ENCODE measurements around the gene MOK. TPM values are rescaled to one million over a fixed set of nuclear protein-coding genes. Genes with fewer than 3 reads are reported as not detected.

MOK gene
- polyA plus RNA-seq, 2 donors = 7.2 to 8.3 TPM

DNA sequence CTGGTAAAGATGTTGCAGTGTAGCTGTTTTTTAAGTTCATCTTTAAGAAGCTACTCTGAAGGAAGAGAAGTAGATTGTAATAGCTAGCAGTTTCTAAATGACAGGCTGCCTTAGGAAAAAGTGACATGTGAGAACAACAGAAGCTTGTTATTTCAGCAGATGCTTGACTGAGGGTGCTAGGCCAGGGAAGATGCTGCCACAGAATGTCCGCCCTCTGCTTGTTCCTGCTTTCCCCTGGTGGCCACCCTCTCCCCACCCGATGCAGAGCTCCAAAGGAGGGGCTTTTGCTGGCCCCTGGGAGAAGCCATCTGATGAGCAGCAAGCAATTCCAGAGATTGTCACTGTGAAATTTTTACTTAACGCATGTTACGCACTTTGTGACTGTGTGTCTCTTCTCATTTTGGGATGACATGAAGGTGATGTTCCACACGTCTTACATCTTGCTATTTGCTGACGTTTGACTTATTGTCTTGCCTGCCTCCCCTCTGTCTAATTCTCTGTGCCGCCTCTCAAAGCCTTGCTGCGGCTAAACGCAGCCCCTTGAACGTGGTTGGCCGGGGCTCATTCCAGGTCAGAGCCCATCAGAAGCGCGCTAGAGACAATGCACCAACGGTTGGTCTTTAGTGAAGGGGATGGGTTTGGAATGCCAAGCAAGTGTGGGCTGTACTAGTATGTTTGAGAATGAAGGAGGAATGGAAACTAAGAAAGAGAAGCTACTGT is 120.5 kb downstream of the MOK start:
- H3K27ac ChIP-seq (ENCODE audit: low read depth in 2 of 2, low read length in 1 of 2) = no peak overlapping the region
- peaks cover 0 to 11% of the 10 kb centered on the region in 2 donors for H3K4me1 ChIP-seq (ENCODE audit: control insufficient read depth in 2 of 2, insufficient read depth in 2 of 2, low read length in 1 of 2)
- H3K36me3 ChIP-seq (ENCODE audit: control insufficient read depth in 2 of 2, insufficient read depth in 2 of 2, low read length in 1 of 2) = no peaks in the 10 kb centered on the region
- H3K9me3 ChIP-seq (ENCODE audit: control insufficient read depth in 2 of 2, insufficient read depth in 1 of 2, low read depth in 1 of 2, low read length in 1 of 2) = no peaks in the 10 kb centered on the region
- H3K4me3 ChIP-seq (ENCODE audit: low read depth in 1 of 2, low read length in 2 of 2) = no peak overlapping the region
- WGBS, 2 donors = 87 to 90% methylated on average over 14 of the region's 14 CpGs
- H3K27me3 ChIP-seq (ENCODE audit: control insufficient read depth in 1 of 2, insufficient read depth in 2 of 2, low read length in 2 of 2) = no peaks in the 10 kb centered on the region

DNA sequence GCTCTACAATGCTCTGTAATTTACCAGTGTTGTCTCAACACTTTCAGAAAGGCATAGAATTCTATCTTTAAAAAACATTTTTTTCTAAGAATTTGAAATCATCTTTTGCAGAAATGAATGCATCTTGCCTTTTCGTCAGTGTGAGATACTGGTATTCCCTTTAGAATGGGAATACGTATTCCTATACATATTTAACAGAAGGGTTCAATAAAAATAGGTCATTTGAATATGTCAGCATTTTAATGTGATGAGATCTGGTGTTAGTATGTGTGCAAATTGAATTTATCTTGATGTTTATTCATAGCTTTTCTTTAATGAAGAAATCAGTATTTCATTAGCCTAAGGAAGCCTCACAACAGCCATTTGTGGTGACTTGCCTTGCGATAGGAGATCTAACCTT is 121.1 kb downstream of the MOK start:
- Histone ChIP-seq H3K27me3 (ENCODE audit: control insufficient read depth in 1 of 2, insufficient read depth in 2 of 2, low read length in 2 of 2) (no peaks in the 10 kb centered on the region), H3K9me3 (ENCODE audit: control insufficient read depth in 2 of 2, insufficient read depth in 1 of 2, low read depth in 1 of 2, low read length in 1 of 2) (no peaks in the 10 kb centered on the region), H3K4me3 (ENCODE audit: low read depth in 1 of 2, low read length in 2 of 2) (no peak overlapping the region), H3K27ac (ENCODE audit: low read depth in 2 of 2, low read length in 1 of 2) (no peak overlapping the region), H3K4me1 (ENCODE audit: control insufficient read depth in 2 of 2, insufficient read depth in 2 of 2, low read length in 1 of 2) (peaks cover 0 to 11% of the 10 kb centered on the region in 2 donors), H3K36me3 (ENCODE audit: control insufficient read depth in 2 of 2, insufficient read depth in 2 of 2, low read length in 1 of 2) (no peaks in the 10 kb centered on the region)
- WGBS, 2 donors = 94 to 97% methylated on average over 3 of the region's 3 CpGs

DNA sequence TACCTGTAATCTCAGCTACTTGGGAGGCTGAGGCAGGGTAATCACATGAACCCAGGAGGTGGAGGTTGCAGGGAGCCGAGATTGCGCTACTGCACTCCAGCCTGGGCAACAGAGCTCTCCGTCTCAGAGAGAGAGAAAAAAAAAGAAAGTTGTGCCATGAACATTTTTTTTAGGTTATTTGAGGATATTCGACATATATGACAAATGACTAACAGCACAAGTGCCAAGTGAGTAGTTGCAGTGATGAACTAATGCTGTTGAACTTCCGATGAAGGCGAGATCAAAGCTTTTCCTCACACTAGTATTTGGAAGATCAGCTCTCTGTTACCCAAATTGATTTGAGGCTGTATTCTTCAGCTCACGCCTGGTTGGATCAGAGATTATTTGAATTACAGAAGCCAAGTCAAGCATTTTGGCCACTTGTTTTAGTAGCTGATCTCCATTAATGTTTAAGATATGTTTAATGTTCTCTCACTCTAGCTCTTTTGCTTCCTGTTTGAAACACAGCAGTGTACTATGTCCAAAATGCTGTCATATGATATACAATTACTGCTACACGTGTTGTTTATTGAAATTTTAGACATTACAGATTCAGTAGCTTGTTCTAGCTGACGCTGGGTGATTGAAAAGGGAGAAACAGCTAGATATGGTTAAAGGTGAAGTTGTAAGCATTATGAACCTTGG is 121.9 kb downstream of the MOK start:
- Histone ChIP-seq H3K4me3 (ENCODE audit: low read depth in 1 of 2, low read length in 2 of 2) (no peak overlapping the region), H3K36me3 (ENCODE audit: control insufficient read depth in 2 of 2, insufficient read depth in 2 of 2, low read length in 1 of 2) (no peaks in the 10 kb centered on the region), H3K27ac (ENCODE audit: low read depth in 2 of 2, low read length in 1 of 2) (no peak overlapping the region), H3K9me3 (ENCODE audit: control insufficient read depth in 2 of 2, insufficient read depth in 1 of 2, low read depth in 1 of 2, low read length in 1 of 2) (no peaks in the 10 kb centered on the region), H3K27me3 (ENCODE audit: control insufficient read depth in 1 of 2, insufficient read depth in 2 of 2, low read length in 2 of 2) (no peaks in the 10 kb centered on the region), H3K4me1 (ENCODE audit: control insufficient read depth in 2 of 2, insufficient read depth in 2 of 2, low read length in 1 of 2) (peaks cover 0 to 9% of the 10 kb centered on the region in 2 donors)
- 39 to 58% methylated on average over 9 of the region's 9 CpGs for WGBS, 2 donors

DNA sequence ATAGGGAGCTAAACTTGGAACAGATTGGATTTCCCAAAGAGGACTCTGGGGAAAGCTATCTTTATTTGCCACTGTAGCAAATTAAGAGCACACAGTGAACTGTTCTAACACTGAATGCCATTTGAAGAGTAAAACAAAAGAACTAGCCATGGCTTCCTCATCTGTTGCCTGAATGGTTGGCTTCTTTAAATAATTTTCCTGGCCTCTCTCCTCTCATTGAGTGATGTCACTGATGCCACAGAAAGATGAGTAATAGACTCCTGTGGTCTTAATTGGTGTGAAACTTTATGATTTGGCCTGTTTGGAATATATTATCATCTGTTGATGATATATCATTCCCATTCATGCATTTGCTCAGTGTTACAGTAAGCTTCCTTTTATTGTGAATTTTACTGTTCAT is 122.8 kb downstream of the MOK start:
- peaks cover 0 to 5% of the 10 kb centered on the region in 2 donors for H3K4me1 ChIP-seq (ENCODE audit: control insufficient read depth in 2 of 2, insufficient read depth in 2 of 2, low read length in 1 of 2)
- H3K27ac ChIP-seq (ENCODE audit: low read depth in 2 of 2, low read length in 1 of 2) = no peak overlapping the region

DNA sequence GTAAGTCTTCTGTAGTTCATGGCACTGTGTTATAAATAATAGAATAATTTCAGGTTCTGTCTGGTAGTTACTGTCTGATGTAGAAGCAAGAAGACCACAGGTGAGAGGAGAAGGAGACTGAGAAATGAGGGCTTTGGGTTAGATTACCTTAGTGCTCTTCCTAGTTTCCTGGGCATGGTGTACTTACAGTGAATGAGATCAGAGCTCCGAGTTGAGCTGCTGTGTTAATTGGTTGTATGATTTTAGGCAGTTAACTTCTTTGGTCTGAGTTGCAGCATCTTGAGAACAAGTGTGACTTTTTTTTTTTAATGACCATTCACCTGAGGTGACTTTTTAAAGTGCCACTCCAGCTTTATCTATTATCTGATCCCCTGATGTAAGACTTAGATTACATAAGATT is 123.8 kb downstream of the MOK start:
- Histone ChIP-seq H3K9me3 (ENCODE audit: control insufficient read depth in 2 of 2, insufficient read depth in 1 of 2, low read depth in 1 of 2, low read length in 1 of 2) (no peaks in the 10 kb centered on the region), H3K4me3 (ENCODE audit: low read depth in 1 of 2, low read length in 2 of 2) (no peak overlapping the region), H3K27ac (ENCODE audit: low read depth in 2 of 2, low read length in 1 of 2) (no peak overlapping the region), H3K36me3 (ENCODE audit: control insufficient read depth in 2 of 2, insufficient read depth in 2 of 2, low read length in 1 of 2) (no peaks in the 10 kb centered on the region), H3K27me3 (ENCODE audit: control insufficient read depth in 1 of 2, insufficient read depth in 2 of 2, low read length in 2 of 2) (no peaks in the 10 kb centered on the region), H3K4me1 (ENCODE audit: control insufficient read depth in 2 of 2, insufficient read depth in 2 of 2, low read length in 1 of 2) (peaks cover 0 to 2% of the 10 kb centered on the region in 2 donors)
- WGBS, 2 donors = 73 to 84% methylated on average over 1 of the region's 1 CpG

More for the DNA sequence above, 122.8 kb downstream of the MOK start:
- Histone ChIP-seq H3K27me3 (ENCODE audit: control insufficient read depth in 1 of 2, insufficient read depth in 2 of 2, low read length in 2 of 2) (no peaks in the 10 kb centered on the region), H3K36me3 (ENCODE audit: control insufficient read depth in 2 of 2, insufficient read depth in 2 of 2, low read length in 1 of 2) (no peaks in the 10 kb centered on the region), H3K4me3 (ENCODE audit: low read depth in 1 of 2, low read length in 2 of 2) (no peak overlapping the region), H3K9me3 (ENCODE audit: control insufficient read depth in 2 of 2, insufficient read depth in 1 of 2, low read depth in 1 of 2, low read length in 1 of 2) (no peaks in the 10 kb centered on the region)

DNA sequence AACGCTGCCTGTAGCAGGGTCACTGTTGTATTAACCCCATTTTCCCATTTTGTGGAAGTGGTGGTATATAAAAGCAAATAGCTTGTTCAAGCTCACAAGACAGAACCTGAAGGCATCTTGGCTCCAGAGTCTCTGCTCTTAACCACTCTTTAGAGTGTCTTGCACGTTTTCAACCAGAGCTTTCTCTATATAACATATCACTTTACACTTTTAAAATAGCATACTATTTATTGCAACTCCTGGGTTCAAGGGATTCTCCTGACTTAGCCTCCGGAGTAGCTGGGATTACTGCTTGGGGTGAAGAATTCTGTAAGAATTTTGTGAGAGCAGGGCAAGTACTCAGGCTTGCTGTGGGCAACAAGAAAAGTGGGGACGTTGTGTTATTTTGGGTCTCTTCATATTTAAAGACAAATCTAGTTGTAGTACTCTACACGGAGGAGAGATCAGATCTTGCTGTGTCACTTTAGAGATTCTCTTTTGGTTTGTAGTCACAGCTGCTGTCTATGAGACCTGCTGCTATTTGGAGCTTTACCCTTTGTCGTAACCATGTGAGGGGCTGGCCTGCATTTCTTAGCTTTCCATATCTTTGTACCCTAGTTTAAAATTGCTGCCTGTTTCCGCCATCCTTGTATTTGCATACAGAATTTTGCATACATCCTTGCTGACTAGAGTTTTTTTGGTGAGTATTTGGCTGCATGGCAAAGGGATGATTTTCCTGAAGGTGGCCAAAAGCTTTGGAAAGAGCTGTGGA is 124.5 kb downstream of the MOK start:
- H3K36me3 ChIP-seq (ENCODE audit: control insufficient read depth in 2 of 2, insufficient read depth in 2 of 2, low read length in 1 of 2) = no peaks in the 10 kb centered on the region
- no peaks in the 10 kb centered on the region for H3K4me1 ChIP-seq (ENCODE audit: control insufficient read depth in 2 of 2, insufficient read depth in 2 of 2, low read length in 1 of 2)
- H3K4me3 ChIP-seq (ENCODE audit: low read depth in 1 of 2, low read length in 2 of 2) = no peak overlapping the region
- H3K27ac ChIP-seq (ENCODE audit: low read depth in 2 of 2, low read length in 1 of 2) = no peak overlapping the region
- H3K9me3 ChIP-seq (ENCODE audit: control insufficient read depth in 2 of 2, insufficient read depth in 1 of 2, low read depth in 1 of 2, low read length in 1 of 2) = no peaks in the 10 kb centered on the region
- H3K27me3 ChIP-seq (ENCODE audit: control insufficient read depth in 1 of 2, insufficient read depth in 2 of 2, low read length in 2 of 2) = no peaks in the 10 kb centered on the region
- WGBS, 2 donors = 68 to 73% methylated on average over 7 of the region's 7 CpGs

Other genes with a start within 250 kb of the MOK start
- 100 to 1,000 TPM; 132 to 194 TPM for gene HSP90AA1, start 218.1 kb downstream of the MOK start, polyA plus RNA-seq
- gene WDR20, start 165.3 kb downstream of the MOK start, polyA plus RNA-seq = 10 to 100 TPM; 12.8 to 13.1 TPM
- gene ZNF839, start 14.6 kb upstream of the MOK start, polyA plus RNA-seq = 1 to 10 TPM; 5.5 to 10.0 TPM
- 10 to 100 TPM; 29.2 to 43.4 TPM for gene CINP, start 57.7 kb upstream of the MOK start, polyA plus RNA-seq
- gene TECPR2, start 57.8 kb upstream of the MOK start, polyA plus RNA-seq = 1 to 10 TPM; 3.3 to 3.8 TPM
- 10 to 100 TPM; 12.5 to 12.9 TPM for gene ANKRD9, start 204.6 kb upstream of the MOK start, polyA plus RNA-seq